Upper lobe of left lung (tissue), 4 donors: ENCODE measurements around the gene EIF5AL1.
"Not testable (repeated sequence)": the region's sequence is repeated elsewhere in the genome, so short reads cannot be mapped to it uniquely, and the experiment has no call there.

ENCODE experiments used
- EP300 ChIP-seq, 4 donors: sonication (generic); formaldehyde crosslinking; IDR thresholded peaks; one replicate each; pipeline ENCODE4 v1.5.1; 2017; ENCODE audit warnings: antibody characterized with exemption in 4 of 4, control low read depth in 2 of 4
- TF ChIP-seq, protein P1 (sequence below), 6 experiments: fragments of 450-650 bp in 4 of 6; fragments of 200-600 bp in 2 of 6; sonication (generic) in 2 of 6; IDR thresholded peaks; one replicate each; pipeline ENCODE4 v1.5.1; 2016 to 2019; ENCODE audit warnings: antibody characterized with exemption in 6 of 6

DNA sequence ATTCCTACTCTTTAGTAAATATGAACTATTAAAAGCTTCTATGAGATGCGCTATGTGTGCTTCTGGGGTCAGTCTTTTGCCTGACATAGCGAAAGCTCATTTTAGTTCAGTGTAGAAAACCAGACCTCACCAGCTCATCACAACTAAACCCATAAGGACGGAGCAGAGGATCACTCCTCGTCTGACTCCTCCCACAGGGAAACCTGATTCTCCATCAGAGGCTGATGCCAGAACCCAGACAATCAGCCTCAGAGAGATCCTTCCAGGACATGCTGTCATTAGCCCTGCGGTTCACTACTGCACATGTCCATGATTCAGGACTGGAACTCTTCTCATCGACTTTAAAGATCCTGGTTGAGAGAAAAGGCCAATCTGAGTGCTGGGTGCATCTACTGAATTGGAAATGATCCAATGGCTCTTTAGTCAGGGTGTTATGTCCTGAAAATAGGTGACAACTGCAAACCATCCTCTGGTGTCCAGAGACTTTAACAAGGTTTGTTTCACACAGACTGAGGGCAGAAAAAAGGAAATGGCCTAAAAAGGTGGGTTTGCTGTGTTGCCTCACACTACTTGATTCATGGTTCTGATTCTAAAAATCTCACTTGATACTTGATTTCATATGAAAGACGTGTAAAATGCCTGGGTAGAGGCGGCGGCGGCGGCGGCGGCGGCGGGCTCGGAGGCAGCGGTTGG is at the start of gene EIF5AL1:
- TF ChIP-seq EP300 (IDR thresholded peaks at IDR 0.05): not testable (repeated sequence)
- TF ChIP-seq, protein P1, sequence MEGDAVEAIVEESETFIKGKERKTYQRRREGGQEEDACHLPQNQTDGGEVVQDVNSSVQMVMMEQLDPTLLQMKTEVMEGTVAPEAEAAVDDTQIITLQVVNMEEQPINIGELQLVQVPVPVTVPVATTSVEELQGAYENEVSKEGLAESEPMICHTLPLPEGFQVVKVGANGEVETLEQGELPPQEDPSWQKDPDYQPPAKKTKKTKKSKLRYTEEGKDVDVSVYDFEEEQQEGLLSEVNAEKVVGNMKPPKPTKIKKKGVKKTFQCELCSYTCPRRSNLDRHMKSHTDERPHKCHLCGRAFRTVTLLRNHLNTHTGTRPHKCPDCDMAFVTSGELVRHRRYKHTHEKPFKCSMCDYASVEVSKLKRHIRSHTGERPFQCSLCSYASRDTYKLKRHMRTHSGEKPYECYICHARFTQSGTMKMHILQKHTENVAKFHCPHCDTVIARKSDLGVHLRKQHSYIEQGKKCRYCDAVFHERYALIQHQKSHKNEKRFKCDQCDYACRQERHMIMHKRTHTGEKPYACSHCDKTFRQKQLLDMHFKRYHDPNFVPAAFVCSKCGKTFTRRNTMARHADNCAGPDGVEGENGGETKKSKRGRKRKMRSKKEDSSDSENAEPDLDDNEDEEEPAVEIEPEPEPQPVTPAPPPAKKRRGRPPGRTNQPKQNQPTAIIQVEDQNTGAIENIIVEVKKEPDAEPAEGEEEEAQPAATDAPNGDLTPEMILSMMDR (IDR thresholded peaks at IDR 0.05): not testable (repeated sequence)
